Measurements from ENCODE around the gene ATF7IP2.

The ATF7IP2 gene

DNA sequence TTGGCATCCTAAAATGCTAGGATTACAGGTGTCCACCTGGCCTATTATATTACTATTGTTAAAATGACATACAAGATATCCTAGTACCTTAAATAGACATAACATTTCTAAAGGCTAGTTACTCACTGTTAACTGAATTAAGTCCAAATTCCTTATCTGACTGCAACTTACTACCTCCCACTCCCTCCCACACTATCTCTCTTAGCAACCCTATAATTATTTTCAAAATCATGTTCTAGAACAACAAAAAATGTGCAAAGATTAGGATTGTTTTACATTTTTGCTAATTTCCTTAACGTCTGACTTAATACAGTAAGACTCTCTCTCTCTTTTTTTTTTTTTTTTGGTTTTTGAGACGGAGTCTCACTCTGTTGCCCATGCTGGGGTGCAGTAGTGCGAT lies 2.2 kb upstream of the ATF7IP2 start:
- in situ Hi-C loops (cut with MboI; ENCODE audit: low sequenced_read_pairs, unreplicated experiment) = no loop called here
- no peak for DNase-seq (ENCODE audit: low spot score)
- TF ChIP-seq, protein P1, sequence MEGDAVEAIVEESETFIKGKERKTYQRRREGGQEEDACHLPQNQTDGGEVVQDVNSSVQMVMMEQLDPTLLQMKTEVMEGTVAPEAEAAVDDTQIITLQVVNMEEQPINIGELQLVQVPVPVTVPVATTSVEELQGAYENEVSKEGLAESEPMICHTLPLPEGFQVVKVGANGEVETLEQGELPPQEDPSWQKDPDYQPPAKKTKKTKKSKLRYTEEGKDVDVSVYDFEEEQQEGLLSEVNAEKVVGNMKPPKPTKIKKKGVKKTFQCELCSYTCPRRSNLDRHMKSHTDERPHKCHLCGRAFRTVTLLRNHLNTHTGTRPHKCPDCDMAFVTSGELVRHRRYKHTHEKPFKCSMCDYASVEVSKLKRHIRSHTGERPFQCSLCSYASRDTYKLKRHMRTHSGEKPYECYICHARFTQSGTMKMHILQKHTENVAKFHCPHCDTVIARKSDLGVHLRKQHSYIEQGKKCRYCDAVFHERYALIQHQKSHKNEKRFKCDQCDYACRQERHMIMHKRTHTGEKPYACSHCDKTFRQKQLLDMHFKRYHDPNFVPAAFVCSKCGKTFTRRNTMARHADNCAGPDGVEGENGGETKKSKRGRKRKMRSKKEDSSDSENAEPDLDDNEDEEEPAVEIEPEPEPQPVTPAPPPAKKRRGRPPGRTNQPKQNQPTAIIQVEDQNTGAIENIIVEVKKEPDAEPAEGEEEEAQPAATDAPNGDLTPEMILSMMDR (IDR thresholded peaks at IDR 0.05; ENCODE audit: borderline replicate concordance, control extremely low read depth, extremely low read depth, insufficient read depth, missing control alignments) = no peak

DNA sequence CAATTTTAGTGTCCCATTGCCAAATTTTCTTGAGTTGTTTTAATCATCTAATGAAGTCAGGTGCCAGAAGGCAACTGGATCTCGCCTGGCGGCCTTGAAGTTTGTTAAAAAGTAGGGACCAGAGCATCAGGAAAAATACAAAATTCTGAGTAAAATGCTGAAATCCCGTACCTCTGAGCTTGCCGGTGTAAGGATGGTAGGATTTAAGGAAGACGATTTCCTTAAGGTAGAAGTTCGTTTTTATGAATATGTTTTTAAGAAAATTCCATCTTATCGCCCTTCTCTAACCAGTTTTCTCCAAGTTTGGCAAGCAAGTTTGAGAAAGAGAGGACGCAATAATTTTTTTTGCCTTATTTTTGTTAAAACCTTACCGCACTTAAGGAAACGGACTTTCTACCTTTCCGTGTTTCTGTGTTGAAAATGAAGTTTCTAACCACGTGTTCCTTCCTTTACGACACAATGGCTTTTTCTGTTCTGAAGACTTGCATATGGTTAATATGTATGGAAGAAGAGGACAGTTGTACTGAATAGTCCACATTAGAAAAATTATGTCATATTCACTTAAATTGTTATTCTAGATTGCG lies 748 bp downstream of the ATF7IP2 start:
- in situ Hi-C loops (cut with MboI; ENCODE audit: low sequenced_read_pairs, unreplicated experiment) = no loop called here
- TF ChIP-seq, protein P1 (IDR thresholded peaks at IDR 0.05; ENCODE audit: borderline replicate concordance, control extremely low read depth, extremely low read depth, insufficient read depth, missing control alignments) = no peak
- DNase-seq (ENCODE audit: low spot score) = no peak

DNA sequence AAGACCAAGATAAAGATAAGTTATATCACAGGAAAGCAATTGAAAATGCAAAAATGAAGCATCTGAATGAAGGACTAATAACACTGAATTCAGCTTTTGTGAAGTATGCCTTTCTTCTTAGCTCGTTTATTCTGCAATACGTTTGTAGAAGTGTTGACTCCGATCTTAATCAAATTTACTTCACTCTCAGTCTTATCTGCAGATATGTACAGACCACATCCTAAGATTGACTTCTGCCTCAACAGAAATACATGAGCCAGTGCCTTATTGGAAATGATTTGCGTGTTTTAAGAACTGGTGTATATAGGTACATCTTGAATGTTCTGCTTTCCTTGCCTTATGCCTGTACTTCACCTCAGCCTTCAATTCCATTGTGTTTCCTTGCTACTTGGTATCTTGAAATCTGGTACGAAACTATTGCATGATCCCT lies 1.3 kb downstream of the ATF7IP2 start:
- no peak for DNase-seq (ENCODE audit: low spot score)
- in situ Hi-C loops (cut with MboI; ENCODE audit: low sequenced_read_pairs, unreplicated experiment) = no loop called here
- TF ChIP-seq, protein P1 (IDR thresholded peaks at IDR 0.05; ENCODE audit: borderline replicate concordance, control extremely low read depth, extremely low read depth, insufficient read depth, missing control alignments) = no peak

DNA sequence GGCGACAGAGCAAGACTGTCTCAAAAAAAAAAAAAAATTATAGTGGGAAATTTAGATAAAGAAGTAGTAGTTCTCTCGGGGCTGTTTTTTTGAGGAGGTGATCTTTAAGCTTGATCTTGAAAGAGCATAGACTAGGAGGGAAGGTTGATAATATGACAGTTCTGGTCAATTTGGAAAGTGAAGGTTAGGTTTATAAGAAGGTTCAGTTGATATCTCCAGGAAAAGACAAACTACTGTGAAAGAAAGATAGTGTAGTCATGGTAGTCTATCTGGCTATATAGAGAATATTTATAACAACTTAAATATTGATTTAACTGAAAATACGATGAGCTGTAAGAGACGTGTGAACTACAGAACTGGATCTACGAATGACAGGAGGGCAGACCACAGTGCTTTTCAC lies 3.1 kb downstream of the ATF7IP2 start:
- TF ChIP-seq, protein P1 (IDR thresholded peaks at IDR 0.05; ENCODE audit: borderline replicate concordance, control extremely low read depth, extremely low read depth, insufficient read depth, missing control alignments) = no peak
- DNase-seq (ENCODE audit: low spot score) = no peak
- in situ Hi-C loops (cut with MboI; ENCODE audit: low sequenced_read_pairs, unreplicated experiment) = no loop called here

DNA sequence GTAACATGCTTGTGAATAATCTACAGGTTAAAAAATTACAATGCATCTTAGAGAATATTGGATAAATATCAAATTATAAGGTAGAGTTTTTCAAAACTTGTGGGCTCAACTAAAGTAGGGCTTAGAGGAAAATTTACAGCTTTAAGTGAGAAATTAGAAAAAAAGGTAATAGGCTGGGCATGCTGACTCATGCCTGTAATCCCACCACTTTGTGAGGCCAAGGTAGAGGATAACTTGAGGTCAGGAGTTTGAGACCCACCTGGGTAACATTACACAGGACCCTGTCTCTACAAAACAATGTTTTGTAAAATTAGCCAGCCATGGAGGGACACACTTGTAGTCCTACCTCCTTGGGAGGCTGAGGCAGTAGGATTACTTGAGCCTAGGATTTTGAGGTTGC lies 4.5 kb downstream of the ATF7IP2 start:
- TF ChIP-seq, protein P1 (IDR thresholded peaks at IDR 0.05; ENCODE audit: borderline replicate concordance, control extremely low read depth, extremely low read depth, insufficient read depth, missing control alignments) = no peak
- no peak for DNase-seq (ENCODE audit: low spot score)
- in situ Hi-C loops (cut with MboI; ENCODE audit: low sequenced_read_pairs, unreplicated experiment) = no loop called here

DNA sequence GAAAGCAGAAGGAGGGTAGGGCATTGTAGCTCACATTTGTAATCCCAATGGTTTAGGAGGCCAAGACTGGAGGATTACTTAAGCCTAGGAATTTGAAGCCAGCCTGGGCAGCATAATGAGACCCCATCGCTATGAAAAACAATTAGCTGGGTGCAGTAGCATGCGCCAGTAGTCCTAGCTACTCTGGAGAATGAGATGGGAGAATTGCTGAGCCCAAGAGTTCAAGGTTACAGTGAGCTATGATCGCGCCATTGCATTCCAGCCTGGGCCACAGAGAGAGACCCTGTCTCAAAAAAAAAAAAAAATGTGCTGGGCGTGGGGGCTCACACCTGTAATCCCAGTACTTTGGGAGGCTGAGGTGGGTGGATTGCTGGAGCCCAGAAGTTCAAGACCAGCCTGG lies 5.0 kb downstream of the ATF7IP2 start:
- no peak for DNase-seq (ENCODE audit: low spot score)
- TF ChIP-seq, protein P1 (IDR thresholded peaks at IDR 0.05; ENCODE audit: borderline replicate concordance, control extremely low read depth, extremely low read depth, insufficient read depth, missing control alignments) = no peak

More for the DNA sequence above, 5.0 kb downstream of the ATF7IP2 start:
- in situ Hi-C loops (cut with MboI; ENCODE audit: low sequenced_read_pairs, unreplicated experiment) = no loop called here
